Brain microvascular endothelial cell (primary cell): ENCODE data around the gene MAP2K5.

Source experiments
- DNase-seq: peaks from one replicate; pipeline ENCODE4 v3.0.0-alpha.2; 2020
- H3K27ac ChIP-seq: fragments of 250-450 bp; sonication (Bioruptor Pico); 2 replicates; pipeline ENCODE4 v1.5.1; 2020; ENCODE audit warnings: mild to moderate bottlenecking, moderate library complexity
- H3K27me3 ChIP-seq: fragments of 250-450 bp; sonication (Bioruptor Pico); replicated peaks from 2 replicates; pipeline ENCODE4 v1.5.1; 2020; ENCODE audit warnings: mild to moderate bottlenecking
- H3K36me3 ChIP-seq: fragments of 250-450 bp; sonication (Bioruptor Pico); replicated peaks from 2 replicates; pipeline ENCODE4 v1.5.1; 2020; ENCODE audit warnings: mild to moderate bottlenecking
- H3K4me3 ChIP-seq: 2 replicates; pipeline ENCODE4 v1.5.1; 2011; ENCODE audit warnings: low read depth, mild to moderate bottlenecking, control low read depth, low read length, moderate library complexity
- in situ Hi-C: cut with HindIII; loops from 2 replicates; pipeline ENCODE4 v1.10.0; 2017; ENCODE audit warnings: low sequenced_read_pairs, low pct_ligation_motif_present
- TF ChIP-seq, protein P1 (sequence below): IDR thresholded peaks from 2 replicates; pipeline ENCODE4 v1.5.1; 2011; ENCODE audit warnings: low read depth, mild to moderate bottlenecking, moderate library complexity, low read length, control low read depth, inconsistent platforms; ENCODE audit errors: missing control alignments

The MAP2K5 gene

DNA sequence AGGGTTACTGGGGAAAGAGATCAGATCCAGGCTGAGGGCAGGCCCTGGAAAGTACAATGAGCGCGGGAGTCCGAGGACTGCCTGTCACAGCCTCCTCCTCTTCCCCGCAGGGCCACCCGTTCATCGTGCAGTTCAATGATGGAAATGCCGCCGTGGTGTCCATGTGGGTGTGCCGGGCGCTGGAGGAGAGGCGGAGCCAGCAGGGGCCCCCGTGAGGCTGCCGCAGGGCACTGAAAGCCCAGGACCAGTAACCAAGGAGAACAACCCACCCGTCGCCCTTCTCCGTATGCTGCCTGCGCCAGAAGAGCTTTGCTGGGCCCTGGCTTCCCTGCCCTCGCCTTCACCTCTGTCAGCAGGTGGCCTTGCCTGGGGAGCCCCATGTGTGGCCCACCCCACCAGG lies 264.0 kb downstream of the MAP2K5 start:
- in situ Hi-C loops: loop anchor here (25.0 kb wide), 1 partner anchor 344 kb away; no protein-coding TSS in a partner anchor
- Histone ChIP-seq H3K4me3 (no peak overlapping the region), H3K27ac (no peak overlapping the region), H3K36me3 (no peaks in the 10 kb centered on the region), H3K27me3 (no peaks in the 10 kb centered on the region)
- TF ChIP-seq, protein P1, sequence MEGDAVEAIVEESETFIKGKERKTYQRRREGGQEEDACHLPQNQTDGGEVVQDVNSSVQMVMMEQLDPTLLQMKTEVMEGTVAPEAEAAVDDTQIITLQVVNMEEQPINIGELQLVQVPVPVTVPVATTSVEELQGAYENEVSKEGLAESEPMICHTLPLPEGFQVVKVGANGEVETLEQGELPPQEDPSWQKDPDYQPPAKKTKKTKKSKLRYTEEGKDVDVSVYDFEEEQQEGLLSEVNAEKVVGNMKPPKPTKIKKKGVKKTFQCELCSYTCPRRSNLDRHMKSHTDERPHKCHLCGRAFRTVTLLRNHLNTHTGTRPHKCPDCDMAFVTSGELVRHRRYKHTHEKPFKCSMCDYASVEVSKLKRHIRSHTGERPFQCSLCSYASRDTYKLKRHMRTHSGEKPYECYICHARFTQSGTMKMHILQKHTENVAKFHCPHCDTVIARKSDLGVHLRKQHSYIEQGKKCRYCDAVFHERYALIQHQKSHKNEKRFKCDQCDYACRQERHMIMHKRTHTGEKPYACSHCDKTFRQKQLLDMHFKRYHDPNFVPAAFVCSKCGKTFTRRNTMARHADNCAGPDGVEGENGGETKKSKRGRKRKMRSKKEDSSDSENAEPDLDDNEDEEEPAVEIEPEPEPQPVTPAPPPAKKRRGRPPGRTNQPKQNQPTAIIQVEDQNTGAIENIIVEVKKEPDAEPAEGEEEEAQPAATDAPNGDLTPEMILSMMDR: no peak
- no peak for DNase-seq

DNA sequence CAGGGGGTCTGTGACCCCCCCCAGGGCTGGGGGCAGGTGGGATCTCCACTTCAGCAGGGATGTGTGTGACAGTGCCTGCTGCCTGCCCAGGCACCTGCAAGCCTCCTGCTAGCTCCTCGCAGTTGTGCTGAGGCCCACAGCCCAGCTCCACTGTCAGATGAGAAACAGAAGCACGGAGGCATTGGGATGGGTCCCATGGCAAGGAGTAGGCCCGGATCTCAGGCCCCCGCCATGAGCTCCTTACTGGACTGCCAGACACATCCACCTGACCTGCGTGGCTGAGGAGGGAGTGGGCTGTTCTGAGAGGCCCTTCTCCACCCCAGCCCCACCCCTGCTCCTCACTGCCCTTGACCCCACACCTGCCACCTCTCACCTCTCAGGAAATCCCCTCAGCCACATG lies 264.6 kb downstream of the MAP2K5 start:
- H3K27ac ChIP-seq: no peak overlapping the region
- TF ChIP-seq, protein P1: no peak
- no peaks in the 10 kb centered on the region for H3K27me3 ChIP-seq
- no peaks in the 10 kb centered on the region for H3K36me3 ChIP-seq
- DNase-seq: no peak
- no peak overlapping the region for H3K4me3 ChIP-seq
- in situ Hi-C loops: loop anchor here (25.0 kb wide), 1 partner anchor 345 kb away; no protein-coding TSS in a partner anchor

DNA sequence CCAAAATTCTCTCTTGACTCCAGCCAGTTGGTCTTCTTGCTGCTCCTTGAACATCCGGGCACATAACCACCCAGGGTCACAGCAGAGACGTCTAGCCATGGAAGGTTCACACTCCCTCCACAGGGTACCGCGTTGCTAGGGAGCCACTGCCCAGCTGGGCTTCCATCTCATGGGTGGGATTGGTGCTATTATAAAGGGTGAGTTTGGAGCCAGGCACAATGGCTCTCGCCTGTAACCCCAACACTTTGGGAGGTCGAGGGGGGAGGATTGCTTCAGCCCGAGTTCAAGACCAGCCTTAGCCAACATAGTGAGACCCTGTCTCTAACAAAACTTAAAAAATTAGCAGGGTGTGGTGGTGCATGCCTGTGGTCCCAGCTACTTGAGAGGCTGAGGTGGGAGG lies 265.3 kb downstream of the MAP2K5 start:
- no peak for DNase-seq
- Histone ChIP-seq H3K4me3 (no peak overlapping the region), H3K27me3 (no peaks in the 10 kb centered on the region), H3K27ac (no peak overlapping the region), H3K36me3 (no peaks in the 10 kb centered on the region)
- in situ Hi-C loops: loop anchor here (25.0 kb wide), 1 partner anchor 346 kb away; no protein-coding TSS in a partner anchor
- TF ChIP-seq, protein P1: no peak

DNA sequence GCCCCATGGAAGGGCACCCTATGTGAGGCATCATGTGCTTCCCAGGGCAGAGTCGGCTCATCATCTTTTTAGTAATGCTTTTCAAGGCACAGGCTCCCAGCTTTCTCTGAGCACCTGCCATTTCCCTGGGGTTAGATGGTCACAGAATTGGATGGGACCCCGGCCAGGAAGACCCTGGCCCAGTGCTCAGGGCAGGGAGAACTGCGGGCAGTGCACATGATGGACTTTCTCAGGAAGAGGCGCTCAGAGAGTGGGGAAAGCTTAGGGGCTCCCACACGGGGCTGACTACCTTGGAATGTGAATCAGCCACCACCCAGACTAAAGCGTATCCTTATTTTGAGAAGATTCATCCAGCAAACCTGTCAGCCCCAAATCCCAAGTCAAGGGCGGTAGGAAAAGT lies 266.3 kb downstream of the MAP2K5 start:
- no peak overlapping the region for H3K27ac ChIP-seq
- TF ChIP-seq, protein P1: no peak
- no peaks in the 10 kb centered on the region for H3K36me3 ChIP-seq
- in situ Hi-C loops: loop anchor here (25.0 kb wide), 1 partner anchor 347 kb away; no protein-coding TSS in a partner anchor
- no peak for DNase-seq
- H3K4me3 ChIP-seq: no peak overlapping the region
- no peaks in the 10 kb centered on the region for H3K27me3 ChIP-seq

DNA sequence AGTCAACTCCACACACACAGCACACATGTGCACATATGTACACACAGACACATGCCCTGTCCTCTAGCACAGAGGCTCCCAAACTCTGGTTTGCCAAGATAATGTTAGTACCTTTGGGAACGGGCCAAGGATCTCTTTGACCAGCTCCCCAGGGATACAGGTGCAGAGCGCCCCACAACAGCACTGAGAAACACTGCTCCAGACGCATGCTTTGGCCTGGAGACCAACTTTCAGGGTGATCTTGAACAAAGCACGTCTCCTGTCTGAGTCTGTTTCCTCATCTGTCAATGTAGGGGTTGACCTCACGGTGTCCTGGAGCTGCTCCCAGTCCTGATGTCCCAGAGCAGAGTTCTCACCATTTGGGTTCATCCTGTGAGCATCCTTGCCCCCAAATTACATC lies 266.9 kb downstream of the MAP2K5 start:
- TF ChIP-seq, protein P1: no peak
- Histone ChIP-seq H3K36me3 (no peaks in the 10 kb centered on the region), H3K4me3 (no peak overlapping the region), H3K27me3 (no peaks in the 10 kb centered on the region), H3K27ac (no peak overlapping the region)
- in situ Hi-C loops: loop anchor here (25.0 kb wide), 1 partner anchor 347 kb away; no protein-coding TSS in a partner anchor
- no peak for DNase-seq

DNA sequence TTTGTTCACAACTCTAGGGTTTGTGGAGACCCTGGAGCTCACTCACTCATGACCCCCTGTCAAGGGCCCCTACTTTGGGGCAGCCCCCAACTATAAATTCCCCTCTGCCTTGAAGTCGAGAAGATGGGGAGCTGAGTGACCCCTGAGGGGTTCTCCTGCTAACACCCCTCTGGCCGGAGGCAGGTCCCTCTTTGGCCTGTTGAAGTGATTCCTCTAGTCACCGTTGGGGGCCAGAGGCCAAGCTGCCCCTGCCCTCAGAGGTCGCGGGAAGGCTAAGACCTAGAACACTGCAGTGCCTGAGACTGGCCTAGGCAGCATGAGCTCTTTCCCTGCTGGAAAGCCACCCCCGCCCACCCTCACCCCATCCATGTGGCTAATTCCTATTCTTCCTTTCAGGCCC lies 267.4 kb downstream of the MAP2K5 start:
- in situ Hi-C loops: loop anchor here (25.0 kb wide), 1 partner anchor 348 kb away; no protein-coding TSS in a partner anchor
- Histone ChIP-seq H3K27me3 (no peaks in the 10 kb centered on the region), H3K4me3 (no peak overlapping the region), H3K36me3 (no peaks in the 10 kb centered on the region), H3K27ac (no peak overlapping the region)
- TF ChIP-seq, protein P1: no peak
- no peak for DNase-seq
